K562 (cell line): Measurements from ENCODE around the gene LIN7A.

Source experiments
- ETV6 ChIP-seq, 3 experiments: fragments of 150-350 bp in 1 of 3; sonication (generic) in 1 of 3; formaldehyde crosslinking in 1 of 3; IDR thresholded peaks; 2 replicates each; pipeline versions ENCODE4 v1.6.1 to v1.8.0; 2014 to 2022; ENCODE audit warnings: borderline replicate concordance in 2 of 3, low read depth in 2 of 3, antibody characterized with exemption in 1 of 3, low read length in 1 of 3, mild to moderate bottlenecking in 1 of 3, missing genetic modification reagents in 1 of 3
- GATA2 ChIP-seq: sonication (generic); formaldehyde crosslinking; IDR thresholded peaks from 2 replicates; pipeline ENCODE4 v1.4.0; 2020; ENCODE audit warnings: mild to moderate bottlenecking, missing genetic modification reagents
- POLR2AphosphoS5 ChIP-seq: IDR thresholded peaks from 2 replicates; pipeline ENCODE4 v1.6.1; 2011; ENCODE audit warnings: mild to moderate bottlenecking, low read depth, low read length, moderate library complexity; ENCODE audit not compliant: control insufficient read depth, insufficient read depth
- SRSF9 ChIP-seq: fragments of 200-400 bp; formaldehyde crosslinking; IDR thresholded peaks from 2 replicates; pipeline ENCODE4 v1.6.1; 2017; ENCODE audit warnings: low read depth, low read length, borderline replicate concordance
- TAF1 ChIP-seq: IDR thresholded peaks from 2 replicates; pipeline ENCODE4 v1.6.1; 2011; ENCODE audit warnings: mild to moderate bottlenecking, low read length, moderate library complexity; ENCODE audit not compliant: insufficient read depth, control insufficient read depth, severe bottlenecking; ENCODE audit errors: extremely low read depth
- TF ChIP-seq, protein P1 (sequence below), 3 experiments: IDR thresholded peaks in 2 of 3; conservative IDR thresholded peaks in 1 of 3; 2 replicates each; pipeline ENCODE4 v1.5.1; 2011 to 2012; ENCODE audit warnings: low read length in 3 of 3, mild to moderate bottlenecking in 3 of 3, control low read depth in 2 of 3, improper control_type of control experiment in 1 of 3, inconsistent platforms in 1 of 3, low read depth in 1 of 3, mixed read lengths in 1 of 3, moderate library complexity in 1 of 3; ENCODE audit not compliant: insufficient read depth in 2 of 3

GRCh38 chr12:80912901-80913770, 24.6 kb downstream of the LIN7A start:
- no peak for TF ChIP-seq ETV6 (IDR thresholded peaks at IDR 0.05; ENCODE audit: borderline replicate concordance in 1 of 2, low read depth in 2 of 2, low read length in 1 of 2)
- TF ChIP-seq ETV6 (CRISPR knock-in tag; IDR thresholded peaks at IDR 0.05; ENCODE audit: borderline replicate concordance) = no peak
- no peak for TF ChIP-seq SRSF9
- no peak for TF ChIP-seq POLR2AphosphoS5
- TF ChIP-seq, protein P1, sequence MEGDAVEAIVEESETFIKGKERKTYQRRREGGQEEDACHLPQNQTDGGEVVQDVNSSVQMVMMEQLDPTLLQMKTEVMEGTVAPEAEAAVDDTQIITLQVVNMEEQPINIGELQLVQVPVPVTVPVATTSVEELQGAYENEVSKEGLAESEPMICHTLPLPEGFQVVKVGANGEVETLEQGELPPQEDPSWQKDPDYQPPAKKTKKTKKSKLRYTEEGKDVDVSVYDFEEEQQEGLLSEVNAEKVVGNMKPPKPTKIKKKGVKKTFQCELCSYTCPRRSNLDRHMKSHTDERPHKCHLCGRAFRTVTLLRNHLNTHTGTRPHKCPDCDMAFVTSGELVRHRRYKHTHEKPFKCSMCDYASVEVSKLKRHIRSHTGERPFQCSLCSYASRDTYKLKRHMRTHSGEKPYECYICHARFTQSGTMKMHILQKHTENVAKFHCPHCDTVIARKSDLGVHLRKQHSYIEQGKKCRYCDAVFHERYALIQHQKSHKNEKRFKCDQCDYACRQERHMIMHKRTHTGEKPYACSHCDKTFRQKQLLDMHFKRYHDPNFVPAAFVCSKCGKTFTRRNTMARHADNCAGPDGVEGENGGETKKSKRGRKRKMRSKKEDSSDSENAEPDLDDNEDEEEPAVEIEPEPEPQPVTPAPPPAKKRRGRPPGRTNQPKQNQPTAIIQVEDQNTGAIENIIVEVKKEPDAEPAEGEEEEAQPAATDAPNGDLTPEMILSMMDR (IDR thresholded peaks at IDR 0.05 in 2 of 3, conservative IDR thresholded peaks at IDR 0.05 in 1 of 3; ENCODE audit: insufficient read depth in 2 of 3, low read depth in 1 of 3, low read length in 3 of 3) = no peak
- no peak for TF ChIP-seq TAF1
- TF ChIP-seq GATA2 = no peak
